Heart left ventricle (tissue), 16 donors: ENCODE data around the gene GUCD1. TPM values are rescaled to one million over a fixed set of nuclear protein-coding genes. Genes with fewer than 3 reads are reported as not detected.

Experiments used
- ATAC-seq, 4 donors: fragments of 200-7000 bp; cut with Tn5 transposase; one replicate each; pipeline ENCODE4 v1.9.1; 2020 to 2022; ENCODE audit warnings: moderate library complexity in 4 of 4, mild to moderate bottlenecking in 3 of 4, moderate number of reproducible peaks in 1 of 4
- DNase-seq, 5 donors: peaks; one replicate each; pipeline ENCODE4 v3.0.0-alpha.2; 2020
- H3K27ac ChIP-seq, 12 donors: fragments of 200-600 bp; sonication (generic) in 4 of 12; one replicate each; pipeline versions ENCODE4 v1.5.0 to v1.8.0; 2016 to 2022; ENCODE audit warnings: mild to moderate bottlenecking in 2 of 12
- H3K27me3 ChIP-seq, 9 donors: fragments of 200-600 bp; sonication (generic) in 2 of 9; one replicate each; pipeline versions ENCODE4 v1.5.1 to v1.8.0; 2016 to 2022; ENCODE audit warnings: mild to moderate bottlenecking in 3 of 9
- H3K36me3 ChIP-seq, 9 donors: fragments of 200-600 bp; sonication (generic) in 2 of 9; one replicate each; pipeline versions ENCODE4 v1.5.0 to v1.8.0; 2018 to 2022; ENCODE audit warnings: mild to moderate bottlenecking in 2 of 9
- H3K4me1 ChIP-seq, 12 donors: fragments of 200-600 bp; sonication (generic) in 4 of 12; one replicate each; pipeline versions ENCODE4 v1.5.0 to v1.8.0; 2016 to 2022; ENCODE audit warnings: mild to moderate bottlenecking in 3 of 12
- H3K4me3 ChIP-seq, 12 donors: fragments of 200-600 bp; sonication (generic) in 4 of 12; one replicate each; pipeline versions ENCODE4 v1.5.0 to v1.8.0; 2017 to 2022; ENCODE audit warnings: mild to moderate bottlenecking in 9 of 12, moderate library complexity in 4 of 12
- H3K9me3 ChIP-seq, 12 donors: fragments of 200-600 bp; sonication (generic) in 4 of 12; one replicate each; pipeline versions ENCODE4 v1.5.0 to v1.8.0; 2016 to 2022; ENCODE audit warnings: mild to moderate bottlenecking in 1 of 12
- POLR2A ChIP-seq, 2 donors: fragments of 450-650 bp; IDR thresholded peaks; one replicate each; pipeline ENCODE4 v1.6.1; 2017; ENCODE audit warnings: antibody characterized with exemption in 2 of 2, mild to moderate bottlenecking in 2 of 2, moderate library complexity in 2 of 2
- WGBS, 4 donors: extraction: QIAGEN DNeasy Blood & Tissue Kit in 2 of 4; methylation state at CpG; one replicate each; pipeline versions ENCODE4 v1.1.5 to v1.1.7; 2013 to 2018; 5-methylcytosine and 5-hydroxymethylcytosine counted together
- intact Hi-C, 10 donors: fragments of 100-400 bp; cut with DNase I; formaldehyde crosslinking; loops; one replicate each; pipeline versions ENCODE4 v1.11.1 to v1.14.2; 2022
- polyA plus RNA-seq, 2 donors: library from polyadenylated mRNA; stranded (reverse); fragments of 200-250 nt; gene quantifications; one replicate each; pipeline ENCODE4 v1.2.3, GENCODE V29; 2013
- total RNA-seq, 9 donors: library from RNA; depleted of rRNA in 2 of 9; stranded (reverse); fragments of >200 nt in 2 of 9; fragmentation: NEBNext Ultra II Directional in 3 of 9; extraction: Animal tissue kit (Norgen Biotek cat#: 25700) in 3 of 9; gene quantifications; one replicate each; pipeline versions ENCODE4 v1.1.0 to v1.2.4, GENCODE V29; 2016 to 2023
- TF ChIP-seq, protein P1 (sequence below), 12 donors: fragments of 200-600 bp; sonication (generic) in 4 of 12; IDR thresholded peaks; one replicate each; pipeline versions ENCODE4 v1.5.0 to v1.8.0; 2018 to 2022; ENCODE audit warnings: antibody characterized with exemption in 12 of 12, mild to moderate bottlenecking in 5 of 12
- donor health status: ischemic (EF 13 %, LVEDD 7.1; RV severe dilation, severe dysfunction).
- donor health status: healthy with polysubstance abuse.
- donor health status: DM: no; HTN: yes; CAD: no.
- donor health status: DM: no; HTN: no; CAD: no.
- donor health status: ischemic (EF 25% LVEDD 6.9; RV normal size, moderate dysfunction).
- donor health status: ischemic (EF 25% LVEDD 5.7; RV mildly dilated, moderate dysfunction).
- donor health status: healthy.
- donor health status: DM: yes; HTN: yes; CAD: no.
- donor health status: ischemic (EF 35%, LVEDD 5.7; RV mildly dilated, moderate dysfunction).
- donor health status: nonischemic (EF 11% LVEDD 7.7; RV severe dilation, severe dysfunction).
- donor health status: DM: yes; HTN: yes; CAD: no.
- donor health status: PGD.
- donor health status: ischemic (EF 29% LVEDD 5.4; RV normal size, mild dysfunction).
- donor health status: nonischemic (EF 23%, LVEDD 6.1; RV moderate dilation, normal function).

GUCD1 gene
- total and polyA plus RNA-seq, 11 donors: 147 to 487 (median 186) TPM

DNA sequence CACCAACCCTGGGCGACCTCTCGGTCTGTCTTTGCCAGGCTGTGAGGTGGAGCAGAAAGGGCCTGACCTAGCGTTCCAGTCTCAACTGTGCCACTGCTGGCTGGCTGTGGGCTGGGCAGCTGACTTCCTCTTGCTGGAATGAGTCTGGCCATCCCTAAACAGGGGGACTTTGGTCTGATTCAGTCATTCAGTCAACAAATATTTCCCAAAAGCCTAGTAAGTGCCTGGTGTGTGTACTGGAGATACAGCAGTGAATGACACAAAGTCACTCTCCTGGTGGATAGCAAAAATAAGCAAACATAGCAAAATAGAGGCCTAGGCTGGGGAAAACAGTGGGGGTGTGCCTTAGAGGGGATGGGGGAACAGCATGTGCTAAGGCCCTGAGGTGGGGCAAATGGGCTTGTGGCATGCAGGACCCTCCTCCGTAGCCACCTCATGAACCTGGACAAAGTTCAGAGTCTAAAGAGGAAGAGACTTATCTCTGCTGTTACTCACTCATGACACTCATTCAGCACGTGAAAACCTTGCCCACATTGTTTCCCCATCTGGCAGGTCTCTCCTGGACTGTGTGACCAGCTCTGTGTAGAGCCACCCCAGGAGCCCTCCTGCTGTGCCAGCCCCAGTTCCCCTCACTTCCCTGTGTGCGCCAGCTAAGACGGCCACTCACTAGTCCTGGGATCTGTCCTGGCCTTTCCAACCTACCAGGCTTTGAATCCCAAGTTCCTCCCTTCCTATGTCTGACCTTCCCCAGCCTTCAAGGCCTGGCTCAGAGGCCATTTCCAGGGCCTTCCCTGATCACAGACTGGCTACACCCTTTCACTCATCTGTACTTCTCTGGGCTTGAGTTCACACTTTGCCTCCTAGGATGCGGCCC is 4.7 kb downstream of the GUCD1 start:
- intact Hi-C loops: no loop called here
- peak overlapping the region in 10 of 12 donors; percentile 6 to 60 (median 44) for H3K27ac ChIP-seq
- H3K9me3 ChIP-seq: no peaks in the 10 kb centered on the region
- no peaks in the 10 kb centered on the region for H3K27me3 ChIP-seq
- H3K4me3 ChIP-seq: no peak overlapping the region
- H3K4me1 ChIP-seq: peaks cover 1 to 69% (median 53%) of the 10 kb centered on the region in 12 donors
- no peak for TF ChIP-seq POLR2A (IDR thresholded peaks at IDR 0.05)
- peak in 1 of 5 donors; percentile 47 for DNase-seq
- H3K36me3 ChIP-seq: peaks cover 5 to 45% (median 31%) of the 10 kb centered on the region in 9 donors
- ATAC-seq: peak in 1 of 4 donors; percentile 50
- WGBS, 4 donors: 61 to 75% (median 67%) methylated on average over 8 of the region's 8 CpGs

DNA sequence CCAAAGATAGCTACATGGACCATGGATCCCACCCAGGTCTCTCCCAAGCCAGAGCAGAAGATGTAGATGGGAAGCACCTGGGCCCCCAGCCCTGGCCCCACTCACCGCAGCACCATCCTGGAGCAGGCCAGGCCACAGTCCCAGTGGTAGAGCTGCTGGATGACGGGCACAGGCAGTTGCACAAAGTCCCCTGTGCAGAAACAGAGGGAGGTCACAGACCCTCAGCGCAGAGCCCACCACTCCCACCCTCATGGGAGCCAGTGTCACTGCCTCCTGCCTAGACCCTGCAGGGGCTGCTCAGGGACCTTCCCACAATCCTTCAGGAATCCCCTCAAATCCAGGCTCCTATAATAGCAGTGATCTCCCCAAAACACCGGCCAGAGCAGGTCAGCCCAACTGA is 6.1 kb downstream of the GUCD1 start:
- Histone ChIP-seq H3K4me3 (no peak overlapping the region), H3K9me3 (no peaks in the 10 kb centered on the region), H3K36me3 (peaks cover 5 to 55% (median 41%) of the 10 kb centered on the region in 9 donors), H3K27ac (peak overlapping the region in 2 of 12 donors; percentile 12 to 28), H3K4me1 (peaks cover 4 to 77% (median 61%) of the 10 kb centered on the region in 12 donors), H3K27me3 (no peaks in the 10 kb centered on the region)
- no peak for TF ChIP-seq POLR2A (IDR thresholded peaks at IDR 0.05)
- TF ChIP-seq, protein P1, sequence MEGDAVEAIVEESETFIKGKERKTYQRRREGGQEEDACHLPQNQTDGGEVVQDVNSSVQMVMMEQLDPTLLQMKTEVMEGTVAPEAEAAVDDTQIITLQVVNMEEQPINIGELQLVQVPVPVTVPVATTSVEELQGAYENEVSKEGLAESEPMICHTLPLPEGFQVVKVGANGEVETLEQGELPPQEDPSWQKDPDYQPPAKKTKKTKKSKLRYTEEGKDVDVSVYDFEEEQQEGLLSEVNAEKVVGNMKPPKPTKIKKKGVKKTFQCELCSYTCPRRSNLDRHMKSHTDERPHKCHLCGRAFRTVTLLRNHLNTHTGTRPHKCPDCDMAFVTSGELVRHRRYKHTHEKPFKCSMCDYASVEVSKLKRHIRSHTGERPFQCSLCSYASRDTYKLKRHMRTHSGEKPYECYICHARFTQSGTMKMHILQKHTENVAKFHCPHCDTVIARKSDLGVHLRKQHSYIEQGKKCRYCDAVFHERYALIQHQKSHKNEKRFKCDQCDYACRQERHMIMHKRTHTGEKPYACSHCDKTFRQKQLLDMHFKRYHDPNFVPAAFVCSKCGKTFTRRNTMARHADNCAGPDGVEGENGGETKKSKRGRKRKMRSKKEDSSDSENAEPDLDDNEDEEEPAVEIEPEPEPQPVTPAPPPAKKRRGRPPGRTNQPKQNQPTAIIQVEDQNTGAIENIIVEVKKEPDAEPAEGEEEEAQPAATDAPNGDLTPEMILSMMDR (IDR thresholded peaks at IDR 0.05): no peak
- ATAC-seq: no peak
- intact Hi-C loops: no loop called here
- WGBS, 4 donors: 90 to 97% (median 94%) methylated on average over 1 to 4 of the region's 4 CpGs
- DNase-seq: no peak

DNA sequence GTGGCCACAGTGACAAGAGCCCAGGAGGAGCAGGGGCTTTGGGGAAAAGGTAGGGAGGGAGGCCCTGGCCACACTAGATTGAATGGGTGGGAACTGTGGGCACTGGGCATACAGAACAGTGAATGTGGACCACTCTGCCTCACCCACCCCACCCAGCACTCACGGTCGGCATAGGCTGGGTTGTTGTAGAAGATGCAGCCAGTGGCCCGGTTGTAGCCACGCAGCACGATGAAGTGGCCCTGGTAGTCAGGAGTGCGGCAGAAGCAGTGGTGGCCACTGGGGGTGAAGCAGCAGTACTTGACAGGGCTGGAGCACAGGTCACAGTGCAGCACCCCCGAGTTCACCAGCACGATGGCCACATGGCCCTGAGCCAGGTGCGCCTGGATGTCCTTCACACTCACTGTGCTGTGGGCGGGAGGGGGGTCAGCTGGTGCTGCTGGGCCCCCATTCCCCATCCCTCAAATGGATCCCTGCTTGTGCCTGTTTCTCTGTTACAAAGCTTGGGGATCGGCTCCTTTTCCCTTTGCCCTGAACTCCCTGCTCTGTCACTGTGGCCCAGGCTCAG is 11.2 kb downstream of the GUCD1 start:
- DNase-seq (no peak), ATAC-seq (peak in 1 of 4 donors; percentile 6)
- no peaks in the 10 kb centered on the region for H3K27me3 ChIP-seq
- H3K36me3 ChIP-seq: peaks cover 5 to 93% (median 81%) of the 10 kb centered on the region in 9 donors
- peak overlapping the region in 7 of 12 donors; percentile 15 to 60 (median 35) for H3K27ac ChIP-seq
- TF ChIP-seq, protein P1 (IDR thresholded peaks at IDR 0.05): no peak
- no peak for TF ChIP-seq POLR2A (IDR thresholded peaks at IDR 0.05)
- H3K4me3 ChIP-seq: no peak overlapping the region
- WGBS, 4 donors: 75 to 95% (median 78%) methylated on average over 6 to 11 of the region's 11 CpGs
- no peaks in the 10 kb centered on the region for H3K9me3 ChIP-seq
- peaks cover 4 to 62% (median 29%) of the 10 kb centered on the region in 12 donors for H3K4me1 ChIP-seq
- intact Hi-C loops: no loop called here

DNA sequence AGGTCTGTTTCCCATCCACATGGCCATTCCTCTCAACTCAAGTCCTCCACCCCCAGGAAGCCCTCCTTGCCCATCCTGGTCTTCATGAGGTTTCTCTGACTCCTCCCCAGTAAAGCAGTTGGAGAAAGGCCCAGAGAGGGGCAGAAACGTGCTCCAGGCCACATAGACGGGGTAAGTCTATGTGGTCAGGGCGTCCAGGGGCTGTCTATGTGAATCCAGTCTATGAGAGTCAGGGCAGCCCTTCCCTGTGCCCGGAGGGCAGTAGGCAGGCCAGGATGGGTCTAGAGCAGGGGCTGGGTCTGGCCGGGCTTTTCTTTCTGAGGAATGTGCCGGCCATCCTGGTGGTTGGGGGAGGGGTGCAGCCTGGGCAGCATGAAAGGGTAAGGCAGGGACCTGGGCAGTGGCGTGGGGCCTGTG is 11.7 kb downstream of the GUCD1 start:
- Histone ChIP-seq H3K27me3 (no peaks in the 10 kb centered on the region), H3K4me1 (peaks cover 4 to 57% (median 28%) of the 10 kb centered on the region in 12 donors), H3K4me3 (no peak overlapping the region), H3K36me3 (peaks cover 5 to 93% (median 79%) of the 10 kb centered on the region in 9 donors), H3K9me3 (no peaks in the 10 kb centered on the region), H3K27ac (peak overlapping the region in 8 of 12 donors; percentile 1 to 60 (median 33))
- TF ChIP-seq, protein P1 (IDR thresholded peaks at IDR 0.05): no peak
- TF ChIP-seq POLR2A (IDR thresholded peaks at IDR 0.05): no peak
- intact Hi-C loops: no loop called here
- peak in 3 of 4 donors; percentile 5 to 15 (median 9) for ATAC-seq
- 70 to 84% (median 74%) methylated on average over 3 to 7 of the region's 7 CpGs for whole genome bisulfite sequencing, 4 donors
- no peak for DNase-seq
